ENCODE measurements around the gene CDS2. TPM values are rescaled to one million over a fixed set of nuclear protein-coding genes. Genes with fewer than 3 reads are reported as not detected.

Gene CDS2
- total and polyA plus RNA-seq, 4 donors: 9.6 to 31.6 (median 14.4) TPM

DNA sequence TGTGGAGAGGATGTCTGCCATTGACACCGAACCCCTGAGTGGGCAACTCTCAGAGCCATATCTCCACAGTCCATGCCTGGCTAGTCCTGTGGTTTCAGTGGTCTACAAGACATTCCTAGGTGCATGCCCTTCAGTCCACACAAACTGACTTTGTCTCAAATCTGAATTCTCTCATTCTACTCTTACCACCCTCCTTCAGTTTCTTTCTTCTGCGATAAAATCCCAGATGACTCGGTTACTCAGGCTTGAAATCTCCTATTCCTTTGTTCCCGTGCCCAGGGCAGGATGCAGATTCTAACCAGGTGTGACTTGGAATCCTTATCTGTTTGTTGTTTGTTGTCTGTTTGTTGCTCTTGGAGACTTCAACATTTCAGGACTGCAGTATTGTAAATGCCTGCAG, 9.3 kb downstream of the CDS2 start:
- no peak for DNase-seq (ENCODE audit: low spot score)
- no peaks in the 10 kb centered on the region for H3K27me3 ChIP-seq (ENCODE audit: control insufficient read depth in 4 of 4, insufficient read depth in 4 of 4, low read length in 3 of 4)
- TF ChIP-seq, protein P1, sequence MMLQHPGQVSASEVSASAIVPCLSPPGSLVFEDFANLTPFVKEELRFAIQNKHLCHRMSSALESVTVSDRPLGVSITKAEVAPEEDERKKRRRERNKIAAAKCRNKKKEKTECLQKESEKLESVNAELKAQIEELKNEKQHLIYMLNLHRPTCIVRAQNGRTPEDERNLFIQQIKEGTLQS (IDR thresholded peaks at IDR 0.05): no peak
- no peak for TF ChIP-seq YY1 (IDR thresholded peaks at IDR 0.05)
- TF ChIP-seq, protein P2, sequence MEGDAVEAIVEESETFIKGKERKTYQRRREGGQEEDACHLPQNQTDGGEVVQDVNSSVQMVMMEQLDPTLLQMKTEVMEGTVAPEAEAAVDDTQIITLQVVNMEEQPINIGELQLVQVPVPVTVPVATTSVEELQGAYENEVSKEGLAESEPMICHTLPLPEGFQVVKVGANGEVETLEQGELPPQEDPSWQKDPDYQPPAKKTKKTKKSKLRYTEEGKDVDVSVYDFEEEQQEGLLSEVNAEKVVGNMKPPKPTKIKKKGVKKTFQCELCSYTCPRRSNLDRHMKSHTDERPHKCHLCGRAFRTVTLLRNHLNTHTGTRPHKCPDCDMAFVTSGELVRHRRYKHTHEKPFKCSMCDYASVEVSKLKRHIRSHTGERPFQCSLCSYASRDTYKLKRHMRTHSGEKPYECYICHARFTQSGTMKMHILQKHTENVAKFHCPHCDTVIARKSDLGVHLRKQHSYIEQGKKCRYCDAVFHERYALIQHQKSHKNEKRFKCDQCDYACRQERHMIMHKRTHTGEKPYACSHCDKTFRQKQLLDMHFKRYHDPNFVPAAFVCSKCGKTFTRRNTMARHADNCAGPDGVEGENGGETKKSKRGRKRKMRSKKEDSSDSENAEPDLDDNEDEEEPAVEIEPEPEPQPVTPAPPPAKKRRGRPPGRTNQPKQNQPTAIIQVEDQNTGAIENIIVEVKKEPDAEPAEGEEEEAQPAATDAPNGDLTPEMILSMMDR (IDR thresholded peaks at IDR 0.05; ENCODE audit: low read depth, low read length, missing input control): no peak
- no peak for TF ChIP-seq GABPA (IDR thresholded peaks at IDR 0.05 in 1 of 2, conservative IDR thresholded peaks at IDR 0.05 in 1 of 2)
- no peak for TF ChIP-seq TAF1 (conservative IDR thresholded peaks at IDR 0.05)
- no peak for TF ChIP-seq JUND (IDR thresholded peaks at IDR 0.05)
- TF ChIP-seq SP1 (IDR thresholded peaks at IDR 0.05): no peak
- TF ChIP-seq, protein P3, sequence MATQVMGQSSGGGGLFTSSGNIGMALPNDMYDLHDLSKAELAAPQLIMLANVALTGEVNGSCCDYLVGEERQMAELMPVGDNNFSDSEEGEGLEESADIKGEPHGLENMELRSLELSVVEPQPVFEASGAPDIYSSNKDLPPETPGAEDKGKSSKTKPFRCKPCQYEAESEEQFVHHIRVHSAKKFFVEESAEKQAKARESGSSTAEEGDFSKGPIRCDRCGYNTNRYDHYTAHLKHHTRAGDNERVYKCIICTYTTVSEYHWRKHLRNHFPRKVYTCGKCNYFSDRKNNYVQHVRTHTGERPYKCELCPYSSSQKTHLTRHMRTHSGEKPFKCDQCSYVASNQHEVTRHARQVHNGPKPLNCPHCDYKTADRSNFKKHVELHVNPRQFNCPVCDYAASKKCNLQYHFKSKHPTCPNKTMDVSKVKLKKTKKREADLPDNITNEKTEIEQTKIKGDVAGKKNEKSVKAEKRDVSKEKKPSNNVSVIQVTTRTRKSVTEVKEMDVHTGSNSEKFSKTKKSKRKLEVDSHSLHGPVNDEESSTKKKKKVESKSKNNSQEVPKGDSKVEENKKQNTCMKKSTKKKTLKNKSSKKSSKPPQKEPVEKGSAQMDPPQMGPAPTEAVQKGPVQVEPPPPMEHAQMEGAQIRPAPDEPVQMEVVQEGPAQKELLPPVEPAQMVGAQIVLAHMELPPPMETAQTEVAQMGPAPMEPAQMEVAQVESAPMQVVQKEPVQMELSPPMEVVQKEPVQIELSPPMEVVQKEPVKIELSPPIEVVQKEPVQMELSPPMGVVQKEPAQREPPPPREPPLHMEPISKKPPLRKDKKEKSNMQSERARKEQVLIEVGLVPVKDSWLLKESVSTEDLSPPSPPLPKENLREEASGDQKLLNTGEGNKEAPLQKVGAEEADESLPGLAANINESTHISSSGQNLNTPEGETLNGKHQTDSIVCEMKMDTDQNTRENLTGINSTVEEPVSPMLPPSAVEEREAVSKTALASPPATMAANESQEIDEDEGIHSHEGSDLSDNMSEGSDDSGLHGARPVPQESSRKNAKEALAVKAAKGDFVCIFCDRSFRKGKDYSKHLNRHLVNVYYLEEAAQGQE (IDR thresholded peaks at IDR 0.05): no peak
- no peak for TF ChIP-seq RXRA (IDR thresholded peaks at IDR 0.05)
- TF ChIP-seq HNF4G (IDR thresholded peaks at IDR 0.05): no peak
- TF ChIP-seq RAD21 (IDR thresholded peaks at IDR 0.05): no peak
- TF ChIP-seq FOXA1 (IDR thresholded peaks at IDR 0.05): no peak
- TF ChIP-seq, protein P4, sequence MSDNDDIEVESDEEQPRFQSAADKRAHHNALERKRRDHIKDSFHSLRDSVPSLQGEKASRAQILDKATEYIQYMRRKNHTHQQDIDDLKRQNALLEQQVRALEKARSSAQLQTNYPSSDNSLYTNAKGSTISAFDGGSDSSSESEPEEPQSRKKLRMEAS (IDR thresholded peaks at IDR 0.05): no peak
- TF ChIP-seq FOXA2 (IDR thresholded peaks at IDR 0.05): no peak
- TF ChIP-seq NR2F2 (IDR thresholded peaks at IDR 0.05): no peak
- TF ChIP-seq EGR1 (IDR thresholded peaks at IDR 0.05; ENCODE audit: low read depth in 2 of 2): no peak
- no peak overlapping the region for H3K4me3 ChIP-seq (ENCODE audit: low read depth in 1 of 3, low read length in 3 of 3)
- no peak overlapping the region for H3K9ac ChIP-seq (ENCODE audit: low read depth in 1 of 2, low read length in 2 of 2)
- WGBS: 81% methylated on average over 4 of the region's 4 CpGs
- H3K9me3 ChIP-seq (ENCODE audit: control insufficient read depth in 4 of 4, low read length in 3 of 4): no peaks in the 10 kb centered on the region
- H3K27ac ChIP-seq (ENCODE audit: low read depth in 1 of 2, low read length in 2 of 2): peak overlapping the region in 1 of 2 donors; percentile 76
- H3K36me3 ChIP-seq (ENCODE audit: control insufficient read depth in 4 of 4, insufficient read depth in 3 of 4, low read depth in 1 of 4, low read length in 3 of 4): peaks cover 0 to 1% (median 0%) of the 10 kb centered on the region in 4 donors
- peaks cover 2 to 30% (median 27%) of the 10 kb centered on the region in 4 donors for H3K4me1 ChIP-seq (ENCODE audit: control insufficient read depth in 4 of 4, insufficient read depth in 4 of 4, low read length in 3 of 4)

DNA sequence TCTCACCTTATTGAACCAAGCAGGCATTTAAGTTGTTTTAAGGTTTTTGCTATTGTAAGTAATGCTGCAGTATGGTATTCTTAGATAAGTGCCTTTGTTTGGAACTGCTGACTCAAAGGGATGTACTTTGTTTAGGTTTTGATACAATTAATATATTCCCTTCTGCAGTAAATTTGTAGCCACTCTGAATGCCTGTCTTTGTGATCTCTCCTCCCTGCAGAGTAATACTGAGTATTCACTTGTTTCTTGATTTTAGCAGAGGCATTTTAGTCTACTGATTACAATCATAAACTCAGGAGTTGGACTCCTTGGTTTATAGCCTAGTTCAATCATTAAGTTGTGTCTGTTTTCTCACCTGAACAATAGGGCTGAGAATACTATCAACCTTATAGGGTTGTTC, 13.4 kb downstream of the CDS2 start:
- H3K9ac ChIP-seq (ENCODE audit: low read depth in 1 of 2, low read length in 2 of 2): no peak overlapping the region
- no peaks in the 10 kb centered on the region for H3K27me3 ChIP-seq (ENCODE audit: control insufficient read depth in 4 of 4, insufficient read depth in 4 of 4, low read length in 3 of 4)
- peaks cover 0 to 1% (median 0%) of the 10 kb centered on the region in 4 donors for H3K36me3 ChIP-seq (ENCODE audit: control insufficient read depth in 4 of 4, insufficient read depth in 3 of 4, low read depth in 1 of 4, low read length in 3 of 4)
- no peak overlapping the region for H3K27ac ChIP-seq (ENCODE audit: low read depth in 1 of 2, low read length in 2 of 2)
- peaks cover 11 to 57% (median 48%) of the 10 kb centered on the region in 4 donors for H3K4me1 ChIP-seq (ENCODE audit: control insufficient read depth in 4 of 4, insufficient read depth in 4 of 4, low read length in 3 of 4)
- DNase-seq (ENCODE audit: low spot score): no peak
- no peak overlapping the region for H3K4me3 ChIP-seq (ENCODE audit: low read depth in 1 of 3, low read length in 3 of 3)
- H3K9me3 ChIP-seq (ENCODE audit: control insufficient read depth in 4 of 4, low read length in 3 of 4): no peaks in the 10 kb centered on the region
- TF ChIP-seq GABPA (IDR thresholded peaks at IDR 0.05 in 1 of 2, conservative IDR thresholded peaks at IDR 0.05 in 1 of 2) (no peak), JUND (IDR thresholded peaks at IDR 0.05) (no peak), SP1 (IDR thresholded peaks at IDR 0.05) (no peak), HNF4A (conservative IDR thresholded peaks at IDR 0.05) (no peak), NR2F2 (IDR thresholded peaks at IDR 0.05) (no peak), RAD21 (IDR thresholded peaks at IDR 0.05) (no peak), RXRA (IDR thresholded peaks at IDR 0.05) (no peak), TAF1 (conservative IDR thresholded peaks at IDR 0.05) (no peak), YY1 (IDR thresholded peaks at IDR 0.05) (no peak), HNF4G (IDR thresholded peaks at IDR 0.05) (no peak), EGR1 (IDR thresholded peaks at IDR 0.05; ENCODE audit: low read depth in 2 of 2) (no peak)
- TF ChIP-seq, protein P2 (IDR thresholded peaks at IDR 0.05; ENCODE audit: low read depth, low read length, missing input control): no peak
- TF ChIP-seq, protein P5, sequence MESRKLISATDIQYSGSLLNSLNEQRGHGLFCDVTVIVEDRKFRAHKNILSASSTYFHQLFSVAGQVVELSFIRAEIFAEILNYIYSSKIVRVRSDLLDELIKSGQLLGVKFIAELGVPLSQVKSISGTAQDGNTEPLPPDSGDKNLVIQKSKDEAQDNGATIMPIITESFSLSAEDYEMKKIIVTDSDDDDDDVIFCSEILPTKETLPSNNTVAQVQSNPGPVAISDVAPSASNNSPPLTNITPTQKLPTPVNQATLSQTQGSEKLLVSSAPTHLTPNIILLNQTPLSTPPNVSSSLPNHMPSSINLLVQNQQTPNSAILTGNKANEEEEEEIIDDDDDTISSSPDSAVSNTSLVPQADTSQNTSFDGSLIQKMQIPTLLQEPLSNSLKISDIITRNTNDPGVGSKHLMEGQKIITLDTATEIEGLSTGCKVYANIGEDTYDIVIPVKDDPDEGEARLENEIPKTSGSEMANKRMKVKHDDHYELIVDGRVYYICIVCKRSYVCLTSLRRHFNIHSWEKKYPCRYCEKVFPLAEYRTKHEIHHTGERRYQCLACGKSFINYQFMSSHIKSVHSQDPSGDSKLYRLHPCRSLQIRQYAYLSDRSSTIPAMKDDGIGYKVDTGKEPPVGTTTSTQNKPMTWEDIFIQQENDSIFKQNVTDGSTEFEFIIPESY (IDR thresholded peaks at IDR 0.05): no peak
- TF ChIP-seq, protein P3 (IDR thresholded peaks at IDR 0.05): no peak
